Natural killer cell (primary cell): ENCODE data around the gene PSMD12. TPM values are rescaled to one million over a fixed set of nuclear protein-coding genes. Genes with fewer than 3 reads are reported as not detected.

Experiments
- ATAC-seq, 3 donors: fragments of 150-1000 bp in 2 of 3; fragments of 200-7000 bp in 1 of 3; cut with Tn5 transposase; 1 replicate in 1 of 3; 2 replicates in 2 of 3; pipeline ENCODE4 v1.10.0; 2021; ENCODE audit warnings: mild to moderate bottlenecking in 2 of 3, moderate library complexity in 2 of 3
- DNase-seq, 2 donors: peaks; one replicate each; pipeline versions ENCODE4 v3.0.0 to v3.0.0-alpha.2; 2013 to 2021; ENCODE audit warnings: mixed read lengths in 1 of 2
- H3K27ac ChIP-seq: one replicate; pipeline ENCODE4 v1.5.1; 2013; ENCODE audit warnings: mild to moderate bottlenecking, low read length
- H3K27me3 ChIP-seq: one replicate; pipeline ENCODE4 v1.6.1; 2013; ENCODE audit warnings: low read length; ENCODE audit not compliant: control insufficient read depth, insufficient read depth
- H3K36me3 ChIP-seq: one replicate; pipeline ENCODE4 v1.6.1; 2013; ENCODE audit warnings: low read length; ENCODE audit not compliant: control insufficient read depth, insufficient read depth
- H3K4me1 ChIP-seq: one replicate; pipeline ENCODE4 v1.6.1; 2013; ENCODE audit warnings: low read length; ENCODE audit not compliant: control insufficient read depth, insufficient read depth
- H3K4me3 ChIP-seq: one replicate; pipeline ENCODE4 v1.5.1; 2013; ENCODE audit warnings: low read length
- H3K9me3 ChIP-seq: one replicate; pipeline ENCODE4 v1.6.1; 2013; ENCODE audit warnings: low read length; ENCODE audit not compliant: control insufficient read depth, insufficient read depth
- H3K27ac Mint-ChIP-seq, 2 donors: one replicate each; pipeline ENCODE4 v1.8.0; 2022; ENCODE audit warnings: mild to moderate bottlenecking in 2 of 2, mixed read lengths in 2 of 2, moderate library complexity in 1 of 2
- H3K27me3 Mint-ChIP-seq, 2 donors: one replicate each; pipeline ENCODE4 v1.8.0; 2022; ENCODE audit warnings: low read depth in 2 of 2, mixed read lengths in 2 of 2
- H3K36me3 Mint-ChIP-seq: one replicate; pipeline ENCODE4 v1.8.0; 2022; ENCODE audit warnings: mixed read lengths
- H3K4me1 Mint-ChIP-seq, 2 donors: one replicate each; pipeline ENCODE4 v1.8.0; 2022; ENCODE audit warnings: mixed read lengths in 2 of 2
- H3K4me3 Mint-ChIP-seq: one replicate; pipeline ENCODE4 v1.8.0; 2022; ENCODE audit warnings: mild to moderate bottlenecking, moderate library complexity, mixed read lengths
- H3K9me3 Mint-ChIP-seq, 2 donors: one replicate each; pipeline ENCODE4 v1.8.0; 2022; ENCODE audit warnings: mixed read lengths in 2 of 2
- CTCF ChIP-seq: fragments of 200-600 bp; IDR thresholded peaks from one replicate; pipeline ENCODE4 v1.8.0; 2022; ENCODE audit warnings: antibody characterized with exemption
- WGBS: methylation state at CpG from one replicate; pipeline ENCODE4 v1.1.7; 2013; ENCODE audit warnings: missing lambda C conversion rate; ENCODE audit not compliant: insufficient coverage; 5-methylcytosine and 5-hydroxymethylcytosine counted together
- intact Hi-C: fragments of 100-400 bp; cut with micrococcal nuclease; formaldehyde crosslinking; loops from one replicate; pipeline ENCODE4 v1.14.2; 2022
- total RNA-seq, 4 donors: library from RNA; stranded (reverse); fragments of 120-200 nt in 1 of 4; gene quantifications; one replicate each; pipeline versions ENCODE4 v1.2.3 to v1.2.4, GENCODE V29; 2013 to 2022

Gene PSMD12
- total RNA-seq, 3 donors from 2014 or later (not counting 1 experiment from before 2014, with no cell fraction given), result 57.4 to 58.2 (median 58.0) TPM

DNA sequence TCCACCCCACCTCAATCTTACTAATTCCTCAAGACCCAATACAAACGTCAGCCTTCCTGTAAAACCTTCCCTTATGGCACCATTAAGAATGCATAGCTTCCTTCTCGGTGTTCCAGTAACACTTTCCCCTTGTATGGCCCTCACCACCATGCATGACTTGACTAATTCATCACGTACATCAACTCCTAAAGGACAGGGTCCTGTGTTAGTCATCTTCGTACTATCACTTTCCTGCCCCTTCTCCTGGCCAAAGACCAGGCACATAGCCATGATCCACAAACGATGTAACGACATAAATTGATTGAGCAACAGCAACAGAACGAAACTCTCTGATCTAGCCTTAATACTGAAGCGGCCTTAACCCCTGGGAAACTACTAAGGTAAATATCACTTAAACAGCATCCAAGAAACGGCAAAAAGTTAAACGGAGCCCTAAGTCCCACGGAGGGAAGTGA lies 612 bp downstream of the PSMD12 start:
- TF ChIP-seq CTCF, result no peak
- H3K4me1 Mint-ChIP-seq, result peaks cover 44 to 48% of the 10 kb centered on the region in 2 donors
- WGBS, result 0% methylated on average over 11 of the region's 11 CpGs
- peak in 1 of 2 donors; percentile 59 for DNase-seq
- no peaks in the 10 kb centered on the region for H3K9me3 Mint-ChIP-seq
- ATAC-seq, result peak in 2 of 3 donors; percentile 5 to 12
- Histone ChIP-seq H3K36me3 (peaks cover 2% of the 10 kb centered on the region), H3K4me1 (peaks cover 12% of the 10 kb centered on the region), H3K27ac (peak overlapping the region; percentile 93), H3K27me3 (no peaks in the 10 kb centered on the region), H3K9me3 (no peaks in the 10 kb centered on the region), H3K4me3 (peak overlapping the region; percentile 99)
- no peaks in the 10 kb centered on the region for H3K36me3 Mint-ChIP-seq
- H3K27ac Mint-ChIP-seq, result peak overlapping the region; percentile 86 to 98
- peak overlapping the region; percentile 92 for H3K4me3 Mint-ChIP-seq
- intact Hi-C loops, result loop anchor here (10.0 kb wide), 1 partner anchor 121 kb away; the partner anchor contains the start of gene HELZ
- H3K27me3 Mint-ChIP-seq, result no peaks in the 10 kb centered on the region

DNA sequence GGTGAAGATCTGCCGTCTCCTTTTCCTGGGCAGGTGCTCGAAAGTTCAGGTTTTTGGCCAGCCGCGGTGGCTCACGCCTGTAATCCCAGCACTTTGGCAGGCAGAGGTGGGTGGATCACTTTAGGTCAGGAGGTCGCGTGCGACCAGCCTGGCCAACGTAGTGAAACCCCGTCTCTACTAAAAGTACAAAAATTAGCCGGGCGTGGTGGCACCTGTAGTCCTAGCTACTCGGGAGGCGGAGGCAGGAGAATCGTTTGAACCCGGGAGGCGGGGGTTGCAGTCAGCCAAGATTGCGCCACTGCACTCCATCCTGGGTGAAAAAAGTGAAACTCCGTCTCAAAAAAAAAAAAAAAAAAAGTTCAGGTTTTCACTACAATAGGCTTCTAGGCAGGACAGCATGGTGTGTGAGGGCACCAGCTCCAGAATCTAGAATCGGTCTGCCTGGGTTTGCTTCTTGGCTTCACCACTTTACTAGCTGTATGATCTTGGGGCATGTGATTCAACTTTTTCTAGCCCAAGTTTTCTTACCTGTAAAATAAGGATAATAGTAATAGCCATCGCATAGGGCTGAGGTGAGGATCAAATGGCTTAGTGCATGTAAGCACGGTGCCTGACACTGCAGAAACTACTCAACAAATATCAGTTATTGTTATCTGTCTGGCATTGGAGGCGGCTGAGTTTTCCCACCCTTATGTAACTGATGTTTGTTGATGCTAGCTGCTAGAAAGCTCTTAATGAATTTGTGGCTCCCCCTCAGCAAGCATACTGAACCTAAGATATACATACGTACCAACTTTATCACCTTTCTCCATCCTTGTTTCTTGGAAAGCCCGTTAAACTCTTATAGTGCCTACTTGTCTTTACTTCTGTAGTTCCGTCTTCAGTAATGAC lies 1.3 kb downstream of the PSMD12 start:
- Histone ChIP-seq H3K36me3 (peaks cover 5% of the 10 kb centered on the region), H3K27ac (peak overlapping the region; percentile 93), H3K4me1 (peaks cover 12% of the 10 kb centered on the region), H3K4me3 (peak overlapping the region; percentile 99), H3K27me3 (no peaks in the 10 kb centered on the region), H3K9me3 (no peaks in the 10 kb centered on the region)
- H3K4me3 Mint-ChIP-seq, result peak overlapping the region; percentile 92
- peaks cover 51 to 54% of the 10 kb centered on the region in 2 donors for H3K4me1 Mint-ChIP-seq
- ATAC-seq (no peak), DNase-seq (no peak)
- TF ChIP-seq CTCF, result no peak
- H3K9me3 Mint-ChIP-seq, result no peaks in the 10 kb centered on the region
- H3K27me3 Mint-ChIP-seq, result no peaks in the 10 kb centered on the region
- H3K36me3 Mint-ChIP-seq, result no peaks in the 10 kb centered on the region
- intact Hi-C loops, result loop anchor here (10.0 kb wide), 1 partner anchor 120 kb away; the partner anchor contains the start of gene HELZ
- H3K27ac Mint-ChIP-seq, result peak overlapping the region; percentile 86 to 98
- WGBS, result 67% methylated on average over 26 of the region's 26 CpGs

GRCh38 chr17:67362173-67362572 lies 4.2 kb downstream of the PSMD12 start:
- peaks cover 9% of the 10 kb centered on the region for H3K36me3 ChIP-seq
- H3K27me3 Mint-ChIP-seq, result no peaks in the 10 kb centered on the region
- no peaks in the 10 kb centered on the region for H3K36me3 Mint-ChIP-seq
- H3K4me3 Mint-ChIP-seq, result no peak overlapping the region
- no peaks in the 10 kb centered on the region for H3K27me3 ChIP-seq
- no peaks in the 10 kb centered on the region for H3K9me3 ChIP-seq
- peaks cover 19% of the 10 kb centered on the region for H3K4me1 ChIP-seq
- no peak overlapping the region for H3K27ac ChIP-seq
- ATAC-seq (no peak), DNase-seq (no peak)
- TF ChIP-seq CTCF, result no peak
- H3K9me3 Mint-ChIP-seq, result no peaks in the 10 kb centered on the region
- intact Hi-C loops, result loop anchor here (10.0 kb wide), 1 partner anchor 117 kb away; the partner anchor contains the start of gene HELZ
- H3K4me1 Mint-ChIP-seq, result peaks cover 62 to 65% of the 10 kb centered on the region in 2 donors
- WGBS, result 89% methylated on average over 9 of the region's 9 CpGs
- no peak overlapping the region for H3K4me3 ChIP-seq
- peak overlapping the region; percentile 10 to 48 for H3K27ac Mint-ChIP-seq
